PC-9 (cell line): Measurements from ENCODE around the gene ITM2C. TPM values are rescaled to one million over a fixed set of nuclear protein-coding genes. Genes with fewer than 3 reads are reported as not detected.

ENCODE experiments used
- BruUV-seq: library from RNA; stranded (reverse); fragments of 400-500 nt; replicated peaks from 2 replicates; lab custom pipeline; 2021; lab: Mats Ljungman, UMichigan
- CTCF ChIA-PET: fragments of 300-600 bp; sonication (Branson Sonifier 250); formaldehyde crosslinking; loops from one replicate; lab custom pipeline; 2022; ENCODE audit warnings: antibody characterized with exemption; lab: Charles Lee
- POLR2A ChIA-PET: fragments of 300-600 bp; sonication (Branson Sonifier 250); formaldehyde crosslinking; loops from one replicate; lab custom pipeline; 2022; ENCODE audit warnings: antibody characterized with exemption; ENCODE audit not compliant: unreplicated experiment; lab: Charles Lee
- DNase-seq, 2 experiments: peaks; one replicate each; pipeline versions ENCODE4 v3.0.0 to v3.0.0-alpha.2; 2015 to 2022; ENCODE audit warnings: mixed read lengths in 1 of 2
- H2AFZ ChIP-seq: fragments of 200-600 bp; sonication (generic); 2 replicates; pipeline ENCODE4 v1.8.1; 2017; ENCODE audit warnings: antibody characterized with exemption
- H3F3A ChIP-seq: fragments of 200-600 bp; sonication (generic); 2 replicates; pipeline ENCODE4 v1.8.1; 2017; ENCODE audit warnings: antibody characterized with exemption, mild to moderate bottlenecking, low read depth; ENCODE audit not compliant: insufficient read depth
- H3K27ac ChIP-seq: fragments of 200-600 bp; sonication (generic); 2 replicates; pipeline ENCODE4 v1.6.1; 2016; ENCODE audit warnings: mixed run types
- H3K27me3 ChIP-seq: fragments of 200-600 bp; sonication (generic); 2 replicates; pipeline ENCODE4 v1.6.1; 2016; ENCODE audit warnings: low read depth, mixed run types; ENCODE audit not compliant: insufficient read depth
- H3K36me3 ChIP-seq: fragments of 200-600 bp; sonication (generic); 2 replicates; pipeline ENCODE4 v1.6.1; 2016; ENCODE audit warnings: low read depth, mixed run types
- H3K4me1 ChIP-seq: fragments of 200-600 bp; sonication (generic); replicated peaks from 2 replicates; pipeline ENCODE4 v1.6.1; 2016; ENCODE audit warnings: mixed run types; ENCODE audit not compliant: insufficient read depth
- H3K4me2 ChIP-seq: fragments of 200-600 bp; sonication (generic); 2 replicates; pipeline ENCODE4 v1.6.1; 2017; ENCODE audit warnings: mixed run types
- H3K4me3 ChIP-seq: fragments of 200-600 bp; sonication (generic); 2 replicates; pipeline ENCODE4 v1.6.1; 2016; ENCODE audit warnings: mixed run types
- H3K79me2 ChIP-seq: fragments of 200-600 bp; sonication (generic); 2 replicates; pipeline ENCODE4 v1.6.1; 2017; ENCODE audit warnings: low read depth, mixed run types
- H3K9me2 ChIP-seq: fragments of 200-600 bp; sonication (generic); 2 replicates; pipeline ENCODE4 v1.8.1; 2017; ENCODE audit warnings: mild to moderate bottlenecking; ENCODE audit not compliant: insufficient read depth
- H3K9me3 ChIP-seq: fragments of 200-600 bp; sonication (generic); 2 replicates; pipeline ENCODE4 v1.8.1; 2016; ENCODE audit warnings: low read depth; ENCODE audit not compliant: insufficient read depth
- H4K20me1 ChIP-seq: fragments of 200-600 bp; sonication (generic); 2 replicates; pipeline ENCODE4 v1.8.1; 2017; ENCODE audit not compliant: insufficient read depth
- EZH2 ChIP-seq: fragments of 200-600 bp; sonication (generic); IDR thresholded peaks from 2 replicates; pipeline ENCODE4 v1.8.0; 2017; ENCODE audit warnings: antibody characterized with exemption, low read depth
- intact Hi-C: fragments of 100-400 bp; cut with micrococcal nuclease; formaldehyde crosslinking; loops from one replicate; pipeline ENCODE4 v1.10.0; 2022; ENCODE audit not compliant: unreplicated experiment
- total RNA-seq: library from RNA; stranded (reverse); gene quantifications from 2 replicates; pipeline ENCODE4 v1.2.3, GENCODE V29; 2021
- TF ChIP-seq, protein P1 (sequence below): fragments of 200-600 bp; sonication (generic); conservative IDR thresholded peaks from 2 replicates; pipeline ENCODE4 v1.6.1; 2017; ENCODE audit warnings: mixed run types, antibody characterized with exemption, mild to moderate bottlenecking, moderate library complexity

Gene ITM2C
- total RNA-seq, 1 experiment from 2014 or later: 76.0 TPM

- DNase-seq: no peak
- intact Hi-C loops: no loop called here
- H3K27ac ChIP-seq: no peak overlapping the region
- H3K4me3 ChIP-seq: no peak overlapping the region
- H4K20me1 ChIP-seq: no peaks in the 10 kb centered on the region
- H3K9me3 ChIP-seq: no peaks in the 10 kb centered on the region
- no TSS peak for BruUV-seq
- H3K36me3 ChIP-seq: no peaks in the 10 kb centered on the region
- H2AFZ ChIP-seq: no peak overlapping the region
- no peaks in the 10 kb centered on the region for H3F3A ChIP-seq
- H3K27me3 ChIP-seq: no peaks in the 10 kb centered on the region
- no peaks in the 10 kb centered on the region for H3K9me2 ChIP-seq
- POLR2A ChIA-PET: no interaction called here
- no peaks in the 10 kb centered on the region for H3K79me2 ChIP-seq
- CTCF ChIA-PET: no interaction called here
- H3K4me2 ChIP-seq: no peak overlapping the region
- TF ChIP-seq, protein P1, sequence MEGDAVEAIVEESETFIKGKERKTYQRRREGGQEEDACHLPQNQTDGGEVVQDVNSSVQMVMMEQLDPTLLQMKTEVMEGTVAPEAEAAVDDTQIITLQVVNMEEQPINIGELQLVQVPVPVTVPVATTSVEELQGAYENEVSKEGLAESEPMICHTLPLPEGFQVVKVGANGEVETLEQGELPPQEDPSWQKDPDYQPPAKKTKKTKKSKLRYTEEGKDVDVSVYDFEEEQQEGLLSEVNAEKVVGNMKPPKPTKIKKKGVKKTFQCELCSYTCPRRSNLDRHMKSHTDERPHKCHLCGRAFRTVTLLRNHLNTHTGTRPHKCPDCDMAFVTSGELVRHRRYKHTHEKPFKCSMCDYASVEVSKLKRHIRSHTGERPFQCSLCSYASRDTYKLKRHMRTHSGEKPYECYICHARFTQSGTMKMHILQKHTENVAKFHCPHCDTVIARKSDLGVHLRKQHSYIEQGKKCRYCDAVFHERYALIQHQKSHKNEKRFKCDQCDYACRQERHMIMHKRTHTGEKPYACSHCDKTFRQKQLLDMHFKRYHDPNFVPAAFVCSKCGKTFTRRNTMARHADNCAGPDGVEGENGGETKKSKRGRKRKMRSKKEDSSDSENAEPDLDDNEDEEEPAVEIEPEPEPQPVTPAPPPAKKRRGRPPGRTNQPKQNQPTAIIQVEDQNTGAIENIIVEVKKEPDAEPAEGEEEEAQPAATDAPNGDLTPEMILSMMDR: no peak
- TF ChIP-seq EZH2: no peak
- no peaks in the 10 kb centered on the region for H3K4me1 ChIP-seq
Measured at GRCh38 chr2:230916218-230916617, 51.5 kb downstream of the ITM2C start.

GRCh38 chr2:230919240-230919639 is 54.5 kb downstream of the ITM2C start:
- intact Hi-C loops: no loop called here
- Histone ChIP-seq H3F3A (no peaks in the 10 kb centered on the region), H3K4me2 (no peak overlapping the region), H4K20me1 (no peaks in the 10 kb centered on the region), H3K4me3 (no peak overlapping the region), H3K9me2 (no peaks in the 10 kb centered on the region), H3K4me1 (no peaks in the 10 kb centered on the region), H2AFZ (no peak overlapping the region), H3K27ac (no peak overlapping the region), H3K36me3 (no peaks in the 10 kb centered on the region), H3K27me3 (peaks cover 8% of the 10 kb centered on the region; the same call in 1 of the 2 replicates), H3K9me3 (no peaks in the 10 kb centered on the region), H3K79me2 (no peaks in the 10 kb centered on the region)
- BruUV-seq: no TSS peak
- TF ChIP-seq, protein P1: no peak
- no peak for TF ChIP-seq EZH2
- ChIA-PET CTCF (no interaction called here), POLR2A (no interaction called here)
- no peak for DNase-seq

GRCh38 chr2:230919681-230920080 is 54.9 kb downstream of the ITM2C start:
- no peaks in the 10 kb centered on the region for H3K9me2 ChIP-seq
- H3K4me2 ChIP-seq: no peak overlapping the region
- no peak for DNase-seq
- H2AFZ ChIP-seq: no peak overlapping the region
- H3K4me3 ChIP-seq: no peak overlapping the region
- intact Hi-C loops: no loop called here
- POLR2A ChIA-PET: no interaction called here
- no peaks in the 10 kb centered on the region for H4K20me1 ChIP-seq
- H3K27me3 ChIP-seq: peaks cover 8% of the 10 kb centered on the region; the same call in 1 of the 2 replicates
- no peaks in the 10 kb centered on the region for H3K36me3 ChIP-seq
- BruUV-seq: no TSS peak
- no peak for TF ChIP-seq EZH2
- TF ChIP-seq, protein P1: no peak
- no peaks in the 10 kb centered on the region for H3K9me3 ChIP-seq
- H3F3A ChIP-seq: no peaks in the 10 kb centered on the region
- no peak overlapping the region for H3K27ac ChIP-seq
- H3K4me1 ChIP-seq: no peaks in the 10 kb centered on the region
- CTCF ChIA-PET: interaction anchor here (0.7 kb wide), 1 partner anchor 941 kb away, joined by 3 read pairs; no protein-coding TSS in a partner anchor
- no peaks in the 10 kb centered on the region for H3K79me2 ChIP-seq
